Caco-2 (cell line): ENCODE data around the gene CBX4. TPM values are rescaled to one million over a fixed set of nuclear protein-coding genes. Genes with fewer than 3 reads are reported as not detected.

Experiments
- BruUV-seq: library from RNA; stranded (reverse); fragments of 400-500 nt; replicated peaks from 2 replicates; lab custom pipeline; 2021; lab: Mats Ljungman, UMichigan
- CTCF ChIA-PET: fragments of 300-600 bp; sonication (Branson Sonifier 250); formaldehyde crosslinking; loops from one replicate; lab custom pipeline; 2022; ENCODE audit warnings: antibody characterized with exemption; lab: Charles Lee
- POLR2A ChIA-PET: fragments of 300-600 bp; sonication (Branson Sonifier 250); formaldehyde crosslinking; loops from one replicate; lab custom pipeline; 2022; ENCODE audit warnings: antibody characterized with exemption; lab: Charles Lee
- DNase-seq, 2 experiments: peaks; one replicate each; pipeline versions ENCODE4 v3.0.0 to v3.0.0-alpha.2; 2020 to 2022
- H3K27me3 ChIP-seq: replicated peaks from 2 replicates; pipeline ENCODE4 v1.6.0; 2011; ENCODE audit warnings: low read length; ENCODE audit not compliant: control insufficient read depth, insufficient read depth
- H3K36me3 ChIP-seq: 2 replicates; pipeline ENCODE4 v1.5.1; 2011; ENCODE audit warnings: low read length; ENCODE audit not compliant: control insufficient read depth, insufficient read depth
- H3K4me1 ChIP-seq: fragments of 250-450 bp; sonication (Bioruptor Pico); 2 replicates; pipeline ENCODE4 v1.5.1; 2020; ENCODE audit warnings: mild to moderate bottlenecking
- H3K4me3 ChIP-seq: 2 replicates; pipeline ENCODE4 v1.5.1; 2011; ENCODE audit warnings: low read depth, mild to moderate bottlenecking, control low read depth, low read length
- H3K9me3 ChIP-seq: fragments of 250-450 bp; sonication (Bioruptor Pico); 2 replicates; pipeline ENCODE4 v1.5.1; 2020; ENCODE audit warnings: mild to moderate bottlenecking, moderate library complexity
- H3K27ac Mint-ChIP-seq: one replicate; pipeline ENCODE4 v1.8.0; 2022; ENCODE audit warnings: mixed read lengths; ENCODE audit not compliant: unreplicated experiment
- H3K27me3 Mint-ChIP-seq: one replicate; pipeline ENCODE4 v1.8.0; 2022; ENCODE audit warnings: mixed read lengths; ENCODE audit not compliant: insufficient read depth, unreplicated experiment
- H3K36me3 Mint-ChIP-seq: one replicate; pipeline ENCODE4 v1.8.0; 2022; ENCODE audit warnings: mild to moderate bottlenecking, mixed read lengths; ENCODE audit not compliant: insufficient read depth, unreplicated experiment
- H3K4me1 Mint-ChIP-seq: one replicate; pipeline ENCODE4 v1.8.0; 2022; ENCODE audit warnings: low read depth, mixed read lengths; ENCODE audit not compliant: unreplicated experiment
- H3K4me3 Mint-ChIP-seq: one replicate; pipeline ENCODE4 v1.8.0; 2022; ENCODE audit warnings: mild to moderate bottlenecking, moderate library complexity, mixed read lengths; ENCODE audit not compliant: unreplicated experiment
- H3K9me3 Mint-ChIP-seq: one replicate; pipeline ENCODE4 v1.8.0; 2022; ENCODE audit warnings: mixed read lengths; ENCODE audit not compliant: unreplicated experiment
- intact Hi-C: fragments of 100-400 bp; cut with micrococcal nuclease; formaldehyde crosslinking; loops from one replicate; pipeline ENCODE4 v1.10.0; 2022; ENCODE audit not compliant: unreplicated experiment
- total RNA-seq: library from RNA; stranded (reverse); gene quantifications from 2 replicates; pipeline ENCODE4 v1.2.3, GENCODE V29; 2022
- TF ChIP-seq, protein P1 (sequence below), 2 experiments: fragments of 200-600 bp in 1 of 2; IDR thresholded peaks; 1 replicate in 1 of 2; 2 replicates in 1 of 2; pipeline versions ENCODE4 v1.5.1 to v1.8.0; 2011 to 2022; ENCODE audit warnings: antibody characterized with exemption in 1 of 2, control low read depth in 1 of 2, inconsistent platforms in 1 of 2, low read depth in 1 of 2, low read length in 1 of 2, mild to moderate bottlenecking in 1 of 2, moderate library complexity in 1 of 2; ENCODE audit not compliant: insufficient read depth in 1 of 2, severe bottlenecking in 1 of 2, unreplicated experiment in 1 of 2

The CBX4 gene
- total RNA-seq, 1 experiment from 2014 or later, result 114 TPM

DNA sequence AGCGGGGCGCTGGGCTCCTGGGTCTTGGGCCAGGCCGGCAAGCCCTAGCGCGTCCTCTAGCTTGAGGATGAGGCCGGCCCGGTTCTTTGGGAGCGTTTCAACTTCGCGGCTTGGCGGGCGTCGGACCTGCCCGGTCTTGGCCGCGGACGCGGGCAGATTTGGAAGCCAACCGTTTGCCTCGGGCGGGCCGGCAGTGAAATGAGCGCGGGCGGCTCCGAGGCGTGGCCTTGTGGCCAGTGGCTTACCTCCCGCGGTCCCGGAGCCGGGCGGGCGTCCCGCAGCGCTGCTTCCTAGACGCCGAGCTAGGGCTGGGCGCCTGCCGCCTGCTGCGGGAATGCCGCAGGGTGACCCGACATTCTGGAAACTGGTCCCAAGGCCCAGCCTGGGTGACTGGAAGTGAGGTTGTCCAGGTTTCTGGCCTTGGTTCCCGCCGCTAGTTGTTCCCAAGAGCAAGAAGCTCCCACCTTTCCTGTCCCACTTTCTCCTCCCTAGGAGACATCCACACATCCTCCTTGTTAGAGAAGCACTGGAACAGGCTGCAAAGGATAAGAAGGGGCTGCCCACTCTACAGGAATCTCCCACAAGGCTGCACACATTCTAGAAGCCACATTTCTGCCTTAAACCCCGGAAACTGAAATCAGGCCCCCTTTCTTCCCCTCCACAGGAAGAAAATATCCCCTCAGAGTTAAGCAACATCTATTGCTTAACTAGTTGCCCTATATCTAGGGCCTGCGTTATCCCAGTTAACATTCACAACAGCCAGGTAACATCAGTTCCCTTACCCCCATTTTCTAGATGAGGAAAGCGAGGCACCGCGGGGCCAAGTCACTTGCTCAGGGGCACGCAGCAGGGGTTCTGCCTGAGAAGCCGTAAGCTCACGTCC, 37.8 kb downstream of the CBX4 start:
- H3K36me3 Mint-ChIP-seq, result peaks cover 22% of the 10 kb centered on the region
- BruUV-seq, result no TSS peak
- H3K4me1 Mint-ChIP-seq, result peaks cover 23% of the 10 kb centered on the region
- intact Hi-C loops, result loop anchor here (5.0 kb wide), 1 partner anchor 36 kb away; the partner anchor contains the start of gene CBX4
- peak overlapping the region; percentile 73 for H3K27ac Mint-ChIP-seq
- H3K9me3 Mint-ChIP-seq, result no peaks in the 10 kb centered on the region
- CTCF ChIA-PET, result interaction anchor here (0.6 to 1.7 kb wide), 9 partner anchors 9 to 122 kb away, joined by 3 to 8 read pairs (median 4); partner anchors contain the start of gene CBX4
- Histone ChIP-seq H3K4me3 (peak overlapping the region; percentile 60), H3K27me3 (no peaks in the 10 kb centered on the region), H3K9me3 (no peaks in the 10 kb centered on the region), H3K36me3 (no peaks in the 10 kb centered on the region), H3K4me1 (peaks cover 33% of the 10 kb centered on the region)
- POLR2A ChIA-PET, result interaction anchor here (0.7 to 1.3 kb wide), 8 partner anchors 9 to 192 kb away, joined by 3 to 7 read pairs (median 4); partner anchors contain the start of gene CBX2
- DNase-seq, result peak; percentile 70 to 77
- H3K4me3 Mint-ChIP-seq, result peak overlapping the region; percentile 75
- TF ChIP-seq, protein P1, sequence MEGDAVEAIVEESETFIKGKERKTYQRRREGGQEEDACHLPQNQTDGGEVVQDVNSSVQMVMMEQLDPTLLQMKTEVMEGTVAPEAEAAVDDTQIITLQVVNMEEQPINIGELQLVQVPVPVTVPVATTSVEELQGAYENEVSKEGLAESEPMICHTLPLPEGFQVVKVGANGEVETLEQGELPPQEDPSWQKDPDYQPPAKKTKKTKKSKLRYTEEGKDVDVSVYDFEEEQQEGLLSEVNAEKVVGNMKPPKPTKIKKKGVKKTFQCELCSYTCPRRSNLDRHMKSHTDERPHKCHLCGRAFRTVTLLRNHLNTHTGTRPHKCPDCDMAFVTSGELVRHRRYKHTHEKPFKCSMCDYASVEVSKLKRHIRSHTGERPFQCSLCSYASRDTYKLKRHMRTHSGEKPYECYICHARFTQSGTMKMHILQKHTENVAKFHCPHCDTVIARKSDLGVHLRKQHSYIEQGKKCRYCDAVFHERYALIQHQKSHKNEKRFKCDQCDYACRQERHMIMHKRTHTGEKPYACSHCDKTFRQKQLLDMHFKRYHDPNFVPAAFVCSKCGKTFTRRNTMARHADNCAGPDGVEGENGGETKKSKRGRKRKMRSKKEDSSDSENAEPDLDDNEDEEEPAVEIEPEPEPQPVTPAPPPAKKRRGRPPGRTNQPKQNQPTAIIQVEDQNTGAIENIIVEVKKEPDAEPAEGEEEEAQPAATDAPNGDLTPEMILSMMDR (IDR thresholded peaks at IDR 0.05; ENCODE audit: insufficient read depth in 1 of 2, low read depth in 1 of 2, low read length in 1 of 2, severe bottlenecking in 1 of 2, unreplicated experiment in 1 of 2), result peak in 1 of 2 experiments; percentile 7
- no peaks in the 10 kb centered on the region for H3K27me3 Mint-ChIP-seq

DNA sequence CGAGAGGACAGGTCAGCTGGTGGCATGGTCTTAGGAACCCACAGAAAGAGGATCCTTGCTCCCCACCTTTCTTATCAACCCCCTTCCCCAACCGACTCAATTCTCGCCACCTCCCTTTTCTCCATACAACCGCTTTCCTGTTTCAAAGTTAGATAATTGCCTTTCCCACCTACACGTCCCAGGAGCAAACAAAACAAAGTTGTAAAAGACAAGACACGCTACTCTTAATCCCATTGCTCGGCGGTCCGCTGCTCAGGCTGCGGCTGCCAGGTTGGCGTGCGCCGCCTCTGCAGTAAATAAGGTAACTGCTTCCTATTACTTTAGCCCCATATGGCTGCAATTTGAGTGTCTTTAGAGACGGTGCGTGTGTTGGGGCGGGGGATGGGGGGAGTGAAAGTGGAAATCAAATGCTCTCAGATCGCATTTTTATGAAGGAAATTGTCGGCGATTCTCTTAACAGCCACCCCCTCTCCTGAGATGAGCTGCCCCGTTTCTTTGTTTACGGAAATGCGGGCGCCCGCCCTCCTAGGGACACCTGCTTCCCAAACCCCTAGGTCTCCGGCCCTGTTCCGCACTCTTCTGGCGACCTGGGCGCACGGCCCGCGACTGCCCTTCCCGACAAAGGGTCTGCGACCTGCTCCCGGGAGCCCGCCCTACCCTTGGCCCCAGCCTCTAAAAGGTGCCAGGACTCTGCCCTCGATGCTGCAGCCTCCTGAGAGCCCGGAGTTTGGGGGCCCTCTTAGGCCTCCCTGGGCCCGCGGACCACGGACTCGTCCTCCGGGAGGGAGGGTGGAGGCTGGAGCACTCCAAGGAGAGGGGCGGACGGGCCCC, 38.7 kb downstream of the CBX4 start:
- Mint-ChIP-seq H3K9me3 (no peaks in the 10 kb centered on the region), H3K27ac (peak overlapping the region; percentile 73), H3K4me1 (peaks cover 23% of the 10 kb centered on the region), H3K36me3 (peaks cover 28% of the 10 kb centered on the region), H3K4me3 (peak overlapping the region; percentile 75), H3K27me3 (no peaks in the 10 kb centered on the region)
- Histone ChIP-seq H3K9me3 (no peaks in the 10 kb centered on the region), H3K36me3 (no peaks in the 10 kb centered on the region), H3K4me1 (peaks cover 38% of the 10 kb centered on the region), H3K27me3 (no peaks in the 10 kb centered on the region), H3K4me3 (peak overlapping the region; percentile 60)
- ChIA-PET POLR2A (interaction anchor here (1.2 to 1.3 kb wide), 4 partner anchors 10 to 193 kb away, joined by 4 to 7 read pairs (median 6); no protein-coding TSS in a partner anchor), CTCF (interaction anchor here (0.6 to 1.7 kb wide), 7 partner anchors 10 to 78 kb away, joined by 4 to 8 read pairs (median 4); no protein-coding TSS in a partner anchor)
- TF ChIP-seq, protein P1 (IDR thresholded peaks at IDR 0.05; ENCODE audit: insufficient read depth in 1 of 2, low read depth in 1 of 2, low read length in 1 of 2, severe bottlenecking in 1 of 2, unreplicated experiment in 1 of 2), result peak in 1 of 2 experiments; percentile 0
- DNase-seq, result peak; percentile 65 to 69
- intact Hi-C loops, result loop anchor here (1.0 to 5.0 kb wide), 2 partner anchors 37 to 54 kb away; partner anchors contain the start of gene CBX4
- no TSS peak for BruUV-seq
